Left lung (tissue), 10 donors: ENCODE results near the gene ZNF787. TPM values are rescaled to one million over a fixed set of nuclear protein-coding genes. Genes with fewer than 3 reads are reported as not detected.
"Not testable (repeated sequence)": the region's sequence is repeated elsewhere in the genome, so short reads cannot be mapped to it uniquely, and the experiment has no call there.

Source experiments
- ATAC-seq: fragments of 200-7000 bp; cut with Tn5 transposase; one replicate; pipeline ENCODE4 v1.9.1; 2020; ENCODE audit warnings: moderate library complexity
- DNase-seq, 4 donors: peaks; one replicate each; pipeline ENCODE4 v3.0.0-alpha.2; 2013 to 2020
- H3K27ac ChIP-seq, 2 donors: fragments of 200-600 bp; sonication (generic) in 1 of 2; one replicate each; pipeline versions ENCODE4 v1.5.0 to v1.8.0; 2020 to 2021
- H3K27me3 ChIP-seq, 2 donors: fragments of 200-600 bp; sonication (generic) in 1 of 2; one replicate each; pipeline versions ENCODE4 v1.5.0 to v1.8.0; 2020 to 2021
- H3K36me3 ChIP-seq, 2 donors: fragments of 200-600 bp; sonication (generic) in 1 of 2; one replicate each; pipeline versions ENCODE4 v1.5.0 to v1.8.0; 2020 to 2021
- H3K4me1 ChIP-seq, 2 donors: fragments of 200-600 bp; one replicate each; pipeline ENCODE4 v1.8.0; 2021
- H3K4me3 ChIP-seq, 2 donors: fragments of 200-600 bp; sonication (generic) in 1 of 2; one replicate each; pipeline versions ENCODE4 v1.5.0 to v1.8.0; 2020 to 2021; ENCODE audit warnings: mild to moderate bottlenecking in 1 of 2
- H3K9me3 ChIP-seq, 2 donors: fragments of 200-600 bp; sonication (generic) in 1 of 2; one replicate each; pipeline versions ENCODE4 v1.5.0 to v1.8.0; 2020 to 2021
- CTCF ChIP-seq, 2 donors: fragments of 200-600 bp; sonication (generic) in 1 of 2; IDR thresholded peaks; one replicate each; pipeline versions ENCODE4 v1.5.0 to v1.8.0; 2021; ENCODE audit warnings: antibody characterized with exemption in 2 of 2
- intact Hi-C, 2 donors: fragments of 100-400 bp; cut with DNase I; formaldehyde crosslinking; loops; one replicate each; pipeline versions ENCODE4 v1.11.2 to v1.14.2; 2022
- polyA plus RNA-seq, 6 donors: library from polyadenylated mRNA; unstranded; fragments of 120-200 nt; gene quantifications; one replicate each; pipeline ENCODE4 v1.2.1, GENCODE V29; 2013; ENCODE audit not compliant: insufficient read length in 6 of 6
- total RNA-seq, 2 donors: library from RNA; stranded (reverse); fragmentation: NEBNext Ultra II Directional; extraction: Animal tissue kit (Norgen Biotek cat#: 25700); gene quantifications; one replicate each; pipeline ENCODE4 v1.2.1, GENCODE V29; 2021
- donor health status: DM: no; HTN: yes; CAD: no.
- donor health status: DM: no; HTN: no; CAD: no.

ZNF787 gene
- total and polyA plus RNA-seq, 8 donors = 11.0 to 44.6 (median 19.3) TPM

GRCh38 chr19:56109226-56109625 is 11.9 kb downstream of the ZNF787 start:
- Histone ChIP-seq H3K4me1 (peaks cover 56 to 92% of the 10 kb centered on the region in 2 donors), H3K4me3 (no peak overlapping the region), H3K9me3 (no peaks in the 10 kb centered on the region), H3K27ac (no peak overlapping the region), H3K27me3 (no peaks in the 10 kb centered on the region), H3K36me3 (peaks cover 0 to 10% of the 10 kb centered on the region in 2 donors)
- DNase-seq (no peak), ATAC-seq (no peak)
- intact Hi-C loops = loop anchor here in 1 of 2 donors (10.0 kb wide), 1 partner anchor 66 kb away; the partner anchor contains the start of gene GALP
- no peak for TF ChIP-seq CTCF (IDR thresholded peaks at IDR 0.05)

GRCh38 chr19:56108447-56109195 is 12.5 kb downstream of the ZNF787 start:
- DNase-seq = peak in 1 of 4 donors; percentile 64
- Histone ChIP-seq H3K9me3 (no peaks in the 10 kb centered on the region), H3K36me3 (peaks cover 0 to 10% of the 10 kb centered on the region in 2 donors), H3K27ac (no peak overlapping the region), H3K27me3 (no peaks in the 10 kb centered on the region), H3K4me3 (no peak overlapping the region), H3K4me1 (peaks cover 56 to 86% of the 10 kb centered on the region in 2 donors)
- intact Hi-C loops = loop anchor here in 1 of 2 donors (10.0 kb wide), 1 partner anchor 66 kb away; the partner anchor contains the start of gene GALP
- no peak for TF ChIP-seq CTCF (IDR thresholded peaks at IDR 0.05)
- peak; percentile 9 for ATAC-seq

- Histone ChIP-seq H3K4me1 (peaks cover 51 to 78% of the 10 kb centered on the region in 2 donors), H3K27me3 (no peaks in the 10 kb centered on the region), H3K4me3 (no peak overlapping the region), H3K9me3 (no peaks in the 10 kb centered on the region), H3K36me3 (peaks cover 0 to 17% of the 10 kb centered on the region in 2 donors), H3K27ac (no peak overlapping the region)
- DNase-seq (no peak), ATAC-seq (peak; percentile 1)
- TF ChIP-seq CTCF (IDR thresholded peaks at IDR 0.05) = no peak
- intact Hi-C loops = loop anchor here in 1 of 2 donors (10.0 kb wide), 1 partner anchor 67 kb away; the partner anchor contains the start of gene GALP
Observed at GRCh38 chr19:56107626-56108351, 13.3 kb downstream of the ZNF787 start.

- TF ChIP-seq CTCF (IDR thresholded peaks at IDR 0.05) = no peak
- DNase-seq (no peak), ATAC-seq (no peak)
- Histone ChIP-seq H3K4me3 (no peak overlapping the region), H3K9me3 (no peaks in the 10 kb centered on the region), H3K4me1 (peaks cover 44 to 75% of the 10 kb centered on the region in 2 donors), H3K27me3 (no peaks in the 10 kb centered on the region), H3K27ac (no peak overlapping the region), H3K36me3 (peaks cover 0 to 25% of the 10 kb centered on the region in 2 donors)
- intact Hi-C loops = loop anchor here in 1 of 2 donors (10.0 kb wide), 1 partner anchor 68 kb away; the partner anchor contains the start of gene GALP
Observed at GRCh38 chr19:56106993-56107392, 14.1 kb downstream of the ZNF787 start.

GRCh38 chr19:56106397-56106849 is 14.7 kb downstream of the ZNF787 start:
- peaks cover 38 to 69% of the 10 kb centered on the region in 2 donors for H3K4me1 ChIP-seq

GRCh38 chr19:56105831-56106396 is 15.2 kb downstream of the ZNF787 start:
- intact Hi-C loops = loop anchor here in 1 of 2 donors (10.0 kb wide), 1 partner anchor 69 kb away; the partner anchor contains the start of gene GALP
- peak overlapping the region in 1 of 2 donors; percentile 39 for H3K27ac ChIP-seq
- not testable (repeated sequence) for H3K9me3 ChIP-seq, H3K4me3 ChIP-seq, ATAC-seq, H3K27me3 ChIP-seq
- DNase-seq = peak in 1 of 4 donors; percentile 82
- H3K4me1 ChIP-seq = peaks cover 33 to 64% of the 10 kb centered on the region in 2 donors
- peaks cover 0 to 36% of the 10 kb centered on the region in 2 donors for H3K36me3 ChIP-seq

More at GRCh38 chr19:56106397-56106849, 14.7 kb downstream of the ZNF787 start:
- Histone ChIP-seq H3K4me3 (no peak overlapping the region), H3K36me3 (peaks cover 0 to 31% of the 10 kb centered on the region in 2 donors), H3K27ac (no peak overlapping the region), H3K9me3 (no peaks in the 10 kb centered on the region), H3K27me3 (no peaks in the 10 kb centered on the region)
- intact Hi-C loops = loop anchor here in 1 of 2 donors (10.0 kb wide), 1 partner anchor 68 kb away; the partner anchor contains the start of gene GALP
- DNase-seq = no peak
- no peak for ATAC-seq
- no peak for TF ChIP-seq CTCF (IDR thresholded peaks at IDR 0.05)
